HS-5 (cell line): ENCODE results near the gene ADAMTS13.

Source experiments
- DNase-seq: peaks from one replicate; pipeline ENCODE4 v3.0.0-alpha.2; 2012; ENCODE audit warnings: low read depth

The ADAMTS13 gene

GRCh38 chr9:133490865-133491655 is 68.9 kb downstream of the ADAMTS13 start:
- DNase-seq = no peak

GRCh38 chr9:133491656-133491925 is 69.4 kb downstream of the ADAMTS13 start:
- no peak for DNase-seq

- no peak for DNase-seq
Measured at GRCh38 chr9:133492061-133493021, 70.2 kb downstream of the ADAMTS13 start.

- no peak for DNase-seq
Measured at GRCh38 chr9:133493428-133493827, 71.3 kb downstream of the ADAMTS13 start.

GRCh38 chr9:133493845-133494540 is 71.8 kb downstream of the ADAMTS13 start:
- DNase-seq = no peak

- DNase-seq = no peak
Measured at GRCh38 chr9:133494636-133495326, 72.6 kb downstream of the ADAMTS13 start.

- DNase-seq = no peak
Measured at GRCh38 chr9:133495327-133496293, 73.4 kb downstream of the ADAMTS13 start.

- no peak for DNase-seq
Measured at GRCh38 chr9:133496861-133497842, 75.0 kb downstream of the ADAMTS13 start.

- DNase-seq = no peak
Measured at GRCh38 chr9:133499132-133499891, 77.1 kb downstream of the ADAMTS13 start.

- DNase-seq = no peak
Measured at GRCh38 chr9:133499892-133500270, 77.7 kb downstream of the ADAMTS13 start.

GRCh38 chr9:133502112-133502511 is 79.9 kb downstream of the ADAMTS13 start:
- no peak for DNase-seq

GRCh38 chr9:133505186-133505830 is 83.1 kb downstream of the ADAMTS13 start:
- no peak for DNase-seq

- no peak for DNase-seq
Measured at GRCh38 chr9:133505901-133506652, 83.9 kb downstream of the ADAMTS13 start.

- DNase-seq = peak; percentile 93
Measured at GRCh38 chr9:133506653-133507038, 84.5 kb downstream of the ADAMTS13 start.

GRCh38 chr9:133507246-133507965 is 85.2 kb downstream of the ADAMTS13 start:
- no peak for DNase-seq

- no peak for DNase-seq
Measured at GRCh38 chr9:133508046-133508445, 85.9 kb downstream of the ADAMTS13 start.
